ENCODE results near the gene NGFR.
A peak's percentile ranks its signal among the peaks of the same experiment; 100 is the strongest.

The NGFR gene

GRCh38 chr17:49511810-49512209 is 16.7 kb downstream of the NGFR start:
- Histone ChIP-seq H3K4me3 (ENCODE audit: low read depth in 1 of 2, low read length in 2 of 2) (no peak overlapping the region), H3K27ac (ENCODE audit: low read length) (no peak overlapping the region), H3K27me3 (ENCODE audit: low read depth, low read length) (peaks cover 5% of the 10 kb centered on the region)

GRCh38 chr17:49512296-49513043 is 17.4 kb downstream of the NGFR start:
- no peaks in the 10 kb centered on the region for H3K9me3 ChIP-seq (ENCODE audit: control insufficient read depth in 1 of 2, low read length in 2 of 2)
- H3K4me3 ChIP-seq (ENCODE audit: low read depth in 1 of 2, low read length in 2 of 2) = no peak overlapping the region
- H3K4me1 ChIP-seq (ENCODE audit: control insufficient read depth in 1 of 2, insufficient read depth in 2 of 2, low read length in 2 of 2) = peaks cover 17 to 30% of the 10 kb centered on the region in 2 donors
- no peak overlapping the region for H3K27ac ChIP-seq (ENCODE audit: low read length)
- peaks cover 5% of the 10 kb centered on the region for H3K27me3 ChIP-seq (ENCODE audit: low read depth, low read length)
- H3K36me3 ChIP-seq (ENCODE audit: control insufficient read depth in 1 of 2, insufficient read depth in 2 of 2, low read length in 2 of 2) = no peaks in the 10 kb centered on the region

More at GRCh38 chr17:49511810-49512209, 16.7 kb downstream of the NGFR start:
- Histone ChIP-seq H3K36me3 (ENCODE audit: control insufficient read depth in 1 of 2, insufficient read depth in 2 of 2, low read length in 2 of 2) (no peaks in the 10 kb centered on the region), H3K4me1 (ENCODE audit: control insufficient read depth in 1 of 2, insufficient read depth in 2 of 2, low read length in 2 of 2) (peaks cover 17 to 30% of the 10 kb centered on the region in 2 donors), H3K9me3 (ENCODE audit: control insufficient read depth in 1 of 2, low read length in 2 of 2) (no peaks in the 10 kb centered on the region)

- Histone ChIP-seq H3K27ac (ENCODE audit: low read length) (no peak overlapping the region), H3K4me3 (ENCODE audit: low read depth in 1 of 2, low read length in 2 of 2) (no peak overlapping the region), H3K9me3 (ENCODE audit: control insufficient read depth in 1 of 2, low read length in 2 of 2) (no peaks in the 10 kb centered on the region), H3K27me3 (ENCODE audit: low read depth, low read length) (peaks cover 5% of the 10 kb centered on the region), H3K36me3 (ENCODE audit: control insufficient read depth in 1 of 2, insufficient read depth in 2 of 2, low read length in 2 of 2) (no peaks in the 10 kb centered on the region), H3K4me1 (ENCODE audit: control insufficient read depth in 1 of 2, insufficient read depth in 2 of 2, low read length in 2 of 2) (peaks cover 17 to 30% of the 10 kb centered on the region in 2 donors)
Measured at GRCh38 chr17:49513044-49513395, 17.9 kb downstream of the NGFR start.

GRCh38 chr17:49513641-49514040 is 18.5 kb downstream of the NGFR start:
- H3K4me3 ChIP-seq (ENCODE audit: low read depth in 1 of 2, low read length in 2 of 2) = no peak overlapping the region
- no peaks in the 10 kb centered on the region for H3K36me3 ChIP-seq (ENCODE audit: control insufficient read depth in 1 of 2, insufficient read depth in 2 of 2, low read length in 2 of 2)
- H3K9me3 ChIP-seq (ENCODE audit: control insufficient read depth in 1 of 2, low read length in 2 of 2) = no peaks in the 10 kb centered on the region
- peaks cover 5% of the 10 kb centered on the region for H3K27me3 ChIP-seq (ENCODE audit: low read depth, low read length)
- H3K4me1 ChIP-seq (ENCODE audit: control insufficient read depth in 1 of 2, insufficient read depth in 2 of 2, low read length in 2 of 2) = peaks cover 17 to 30% of the 10 kb centered on the region in 2 donors
- no peak overlapping the region for H3K27ac ChIP-seq (ENCODE audit: low read length)

- Histone ChIP-seq H3K27me3 (ENCODE audit: low read depth, low read length) (no peaks in the 10 kb centered on the region), H3K36me3 (ENCODE audit: control insufficient read depth in 1 of 2, insufficient read depth in 2 of 2, low read length in 2 of 2) (no peaks in the 10 kb centered on the region)
Measured at GRCh38 chr17:49514071-49514721, 19.1 kb downstream of the NGFR start.

GRCh38 chr17:49515196-49515770 is 20.2 kb downstream of the NGFR start:
- no peaks in the 10 kb centered on the region for H3K9me3 ChIP-seq (ENCODE audit: control insufficient read depth in 1 of 2, low read length in 2 of 2)
- no peaks in the 10 kb centered on the region for H3K36me3 ChIP-seq (ENCODE audit: control insufficient read depth in 1 of 2, insufficient read depth in 2 of 2, low read length in 2 of 2)
- peak overlapping the region; percentile 83 for H3K27ac ChIP-seq (ENCODE audit: low read length)
- peaks cover 17 to 30% of the 10 kb centered on the region in 2 donors for H3K4me1 ChIP-seq (ENCODE audit: control insufficient read depth in 1 of 2, insufficient read depth in 2 of 2, low read length in 2 of 2)
- no peak overlapping the region for H3K4me3 ChIP-seq (ENCODE audit: low read depth in 1 of 2, low read length in 2 of 2)
- H3K27me3 ChIP-seq (ENCODE audit: low read depth, low read length) = no peaks in the 10 kb centered on the region

More at GRCh38 chr17:49514071-49514721, 19.1 kb downstream of the NGFR start:
- Histone ChIP-seq H3K9me3 (ENCODE audit: control insufficient read depth in 1 of 2, low read length in 2 of 2) (no peaks in the 10 kb centered on the region), H3K27ac (ENCODE audit: low read length) (peak overlapping the region; percentile 83), H3K4me1 (ENCODE audit: control insufficient read depth in 1 of 2, insufficient read depth in 2 of 2, low read length in 2 of 2) (peaks cover 17 to 30% of the 10 kb centered on the region in 2 donors), H3K4me3 (ENCODE audit: low read depth in 1 of 2, low read length in 2 of 2) (no peak overlapping the region)

- Histone ChIP-seq H3K4me1 (ENCODE audit: control insufficient read depth in 1 of 2, insufficient read depth in 2 of 2, low read length in 2 of 2) (peaks cover 17 to 36% of the 10 kb centered on the region in 2 donors), H3K9me3 (ENCODE audit: control insufficient read depth in 1 of 2, low read length in 2 of 2) (no peaks in the 10 kb centered on the region), H3K36me3 (ENCODE audit: control insufficient read depth in 1 of 2, insufficient read depth in 2 of 2, low read length in 2 of 2) (no peaks in the 10 kb centered on the region), H3K27me3 (ENCODE audit: low read depth, low read length) (no peaks in the 10 kb centered on the region), H3K4me3 (ENCODE audit: low read depth in 1 of 2, low read length in 2 of 2) (no peak overlapping the region), H3K27ac (ENCODE audit: low read length) (peak overlapping the region; percentile 83)
Measured at GRCh38 chr17:49516180-49516579, 21.1 kb downstream of the NGFR start.

GRCh38 chr17:49518346-49519078 is 23.4 kb downstream of the NGFR start:
- Histone ChIP-seq H3K27ac (ENCODE audit: low read length) (no peak overlapping the region), H3K27me3 (ENCODE audit: low read depth, low read length) (peaks cover 8% of the 10 kb centered on the region), H3K36me3 (ENCODE audit: control insufficient read depth in 1 of 2, insufficient read depth in 2 of 2, low read length in 2 of 2) (no peaks in the 10 kb centered on the region), H3K4me1 (ENCODE audit: control insufficient read depth in 1 of 2, insufficient read depth in 2 of 2, low read length in 2 of 2) (peaks cover 17 to 39% of the 10 kb centered on the region in 2 donors), H3K9me3 (ENCODE audit: control insufficient read depth in 1 of 2, low read length in 2 of 2) (no peaks in the 10 kb centered on the region), H3K4me3 (ENCODE audit: low read depth in 1 of 2, low read length in 2 of 2) (no peak overlapping the region)

GRCh38 chr17:49519781-49520180 is 24.7 kb downstream of the NGFR start:
- Histone ChIP-seq H3K4me1 (ENCODE audit: control insufficient read depth in 1 of 2, insufficient read depth in 2 of 2, low read length in 2 of 2) (peaks cover 14 to 27% of the 10 kb centered on the region in 2 donors), H3K27ac (ENCODE audit: low read length) (no peak overlapping the region), H3K36me3 (ENCODE audit: control insufficient read depth in 1 of 2, insufficient read depth in 2 of 2, low read length in 2 of 2) (no peaks in the 10 kb centered on the region), H3K9me3 (ENCODE audit: control insufficient read depth in 1 of 2, low read length in 2 of 2) (no peaks in the 10 kb centered on the region), H3K27me3 (ENCODE audit: low read depth, low read length) (peaks cover 8% of the 10 kb centered on the region), H3K4me3 (ENCODE audit: low read depth in 1 of 2, low read length in 2 of 2) (no peak overlapping the region)

- Histone ChIP-seq H3K9me3 (ENCODE audit: control insufficient read depth in 1 of 2, low read length in 2 of 2) (no peaks in the 10 kb centered on the region), H3K27me3 (ENCODE audit: low read depth, low read length) (peaks cover 8% of the 10 kb centered on the region), H3K27ac (ENCODE audit: low read length) (no peak overlapping the region), H3K4me1 (ENCODE audit: control insufficient read depth in 1 of 2, insufficient read depth in 2 of 2, low read length in 2 of 2) (peaks cover 7 to 20% of the 10 kb centered on the region in 2 donors), H3K36me3 (ENCODE audit: control insufficient read depth in 1 of 2, insufficient read depth in 2 of 2, low read length in 2 of 2) (no peaks in the 10 kb centered on the region), H3K4me3 (ENCODE audit: low read depth in 1 of 2, low read length in 2 of 2) (no peak overlapping the region)
Measured at GRCh38 chr17:49520386-49521087, 25.4 kb downstream of the NGFR start.

Data from muscle layer of duodenum (tissue), 2 donors.